HG03442 (cell line): ENCODE measurements around the gene ARL9.
"Not testable (repeated sequence)": the region's sequence is repeated elsewhere in the genome, so short reads cannot be mapped to it uniquely, and the experiment has no call there.

Experiments
- ATAC-seq: cut with Tn5 transposase; IDR thresholded peaks from one replicate; pipeline ENCODE4 v1.9.1; 2021; ENCODE audit warnings: mild to moderate bottlenecking, moderate library complexity; ENCODE audit not compliant: unreplicated experiment

Gene ARL9

GRCh38 chr4:56505269-56506130 lies at the start of gene ARL9:
TSS of gene ARL9 (plus strand) at chr4:56505791. CDS start at chr4:56505863, 72 bp downstream.
- peak; percentile 63 for ATAC-seq

- no peak for ATAC-seq
Observed at GRCh38 chr4:56460085-56460484, 45.5 kb upstream of the ARL9 start.

GRCh38 chr4:56462157-56462556 lies 43.4 kb upstream of the ARL9 start:
- no peak for ATAC-seq

- no peak for ATAC-seq
Observed at GRCh38 chr4:56463711-56464110, 41.9 kb upstream of the ARL9 start.

- no peak for ATAC-seq
Observed at GRCh38 chr4:56464581-56464980, 41.0 kb upstream of the ARL9 start.

GRCh38 chr4:56465599-56466295 lies 39.8 kb upstream of the ARL9 start:
- ATAC-seq, result no peak

- not testable (repeated sequence) for ATAC-seq
Observed at GRCh38 chr4:56466296-56466761, 39.3 kb upstream of the ARL9 start.

GRCh38 chr4:56466910-56467283 lies 38.7 kb upstream of the ARL9 start:
- ATAC-seq, result no peak

- peak; percentile 87 for ATAC-seq
Observed at GRCh38 chr4:56467284-56468096, 38.1 kb upstream of the ARL9 start, which contains the start of gene SRP72. TSS of gene SRP72 (plus strand) at chr4:56467617. CDS start at chr4:56467636, 19 bp downstream.

GRCh38 chr4:56468097-56468422 lies 37.5 kb upstream of the ARL9 start:
- peak; percentile 40 for ATAC-seq

GRCh38 chr4:56469489-56470210 lies 35.9 kb upstream of the ARL9 start:
- no peak for ATAC-seq

GRCh38 chr4:56475917-56476316 lies 29.7 kb upstream of the ARL9 start:
- ATAC-seq, result no peak

- ATAC-seq, result no peak
Observed at GRCh38 chr4:56477192-56477702, 28.3 kb upstream of the ARL9 start.

GRCh38 chr4:56480691-56481090 lies 24.9 kb upstream of the ARL9 start:
- no peak for ATAC-seq

- ATAC-seq, result no peak
Observed at GRCh38 chr4:56496241-56496640, 9.3 kb upstream of the ARL9 start.

GRCh38 chr4:56511098-56511497 lies 5.5 kb downstream of the ARL9 start:
- ATAC-seq, result no peak

- no peak for ATAC-seq
Observed at GRCh38 chr4:56512166-56512565, 6.6 kb downstream of the ARL9 start.

GRCh38 chr4:56513517-56513916 lies 7.9 kb downstream of the ARL9 start:
- no peak for ATAC-seq

- ATAC-seq, result peak; percentile 91
Observed at GRCh38 chr4:56530269-56531148, 24.9 kb downstream of the ARL9 start.
